Upper lobe of right lung (tissue), 1 donor: ENCODE data around the gene ALDH3B2. TPM values are rescaled to one million over a fixed set of nuclear protein-coding genes. Genes with fewer than 3 reads are reported as not detected.

ENCODE experiments used
- ATAC-seq: fragments of 200-7000 bp; cut with Tn5 transposase; one replicate; pipeline ENCODE4 v1.9.1; 2020; ENCODE audit warnings: mild to moderate bottlenecking, moderate library complexity
- DNase-seq: peaks from one replicate; pipeline ENCODE4 v3.0.0-alpha.2; 2020
- H3K27ac ChIP-seq: fragments of 200-600 bp; one replicate; pipeline ENCODE4 v1.8.0; 2022
- H3K27me3 ChIP-seq: fragments of 200-600 bp; one replicate; pipeline ENCODE4 v1.8.0; 2022; ENCODE audit warnings: mild to moderate bottlenecking
- H3K36me3 ChIP-seq: fragments of 200-600 bp; one replicate; pipeline ENCODE4 v1.8.0; 2022
- H3K4me1 ChIP-seq: fragments of 200-600 bp; one replicate; pipeline ENCODE4 v1.8.0; 2022
- H3K4me3 ChIP-seq: fragments of 200-600 bp; one replicate; pipeline ENCODE4 v1.8.0; 2022; ENCODE audit warnings: mild to moderate bottlenecking
- H3K9me3 ChIP-seq: fragments of 200-600 bp; one replicate; pipeline ENCODE4 v1.8.0; 2022
- intact Hi-C: fragments of 100-400 bp; cut with DNase I; formaldehyde crosslinking; loops from one replicate; pipeline ENCODE4 v1.11.0; 2022
- total RNA-seq: library from RNA; stranded (reverse); fragmentation: NEBNext Ultra II Directional; extraction: Animal tissue kit (Norgen Biotek cat#: 25700); gene quantifications from one replicate; pipeline ENCODE4 v1.2.1, GENCODE V29; 2021
- TF ChIP-seq, protein P1 (sequence below): fragments of 200-600 bp; IDR thresholded peaks from one replicate; pipeline ENCODE4 v1.8.0; 2022; ENCODE audit warnings: antibody characterized with exemption
- donor health status: DM: no; HTN: yes; CAD: no; lungs with severe emphysema.

Gene ALDH3B2
- total RNA-seq, 1 donor from 2014 or later: 1.3 TPM

DNA sequence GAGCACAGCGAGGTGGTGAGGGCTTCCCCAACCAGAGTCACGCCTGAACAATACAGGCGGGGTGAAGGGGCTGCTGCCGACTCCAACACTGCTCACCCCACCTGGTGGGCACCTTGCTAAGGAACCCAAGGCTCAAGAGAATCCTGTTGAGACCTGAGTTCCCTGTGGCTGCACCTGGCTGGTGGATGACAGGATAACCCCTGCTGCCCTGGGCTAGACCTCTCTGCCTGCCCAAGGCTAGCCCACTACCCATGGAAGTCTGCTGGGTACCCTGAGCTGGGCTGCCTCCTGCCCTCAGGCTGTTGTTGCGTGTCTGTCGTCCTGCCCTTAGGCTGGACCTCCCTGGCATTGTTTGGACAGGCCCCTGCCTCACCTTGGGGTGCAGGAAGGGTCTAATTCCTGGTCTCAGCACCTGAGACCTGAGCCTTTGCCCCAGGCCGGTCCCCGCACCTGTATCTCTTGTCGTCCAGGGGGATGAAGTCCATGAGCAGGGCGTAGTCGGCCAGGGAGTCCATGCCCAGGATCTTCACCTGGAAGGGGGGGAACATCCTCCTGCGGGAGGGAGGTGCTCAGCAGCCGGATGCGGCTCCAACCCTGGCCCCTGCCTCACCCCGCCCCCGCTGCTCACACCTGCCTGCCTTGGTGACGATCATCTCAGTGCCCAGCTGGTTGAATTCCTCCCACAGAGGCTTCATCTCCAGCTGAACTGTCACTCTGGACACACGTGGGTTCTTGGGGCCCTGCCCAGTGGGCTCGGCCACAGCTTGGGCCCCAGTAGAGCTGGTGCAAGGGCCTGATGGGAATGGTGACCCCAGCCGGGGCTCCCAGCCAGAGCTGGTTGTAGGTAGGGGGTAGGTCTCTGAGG, 39.8 kb downstream of the ALDH3B2 start:
- H3K27ac ChIP-seq: no peak overlapping the region
- intact Hi-C loops: loop anchor here (5.0 kb wide), 1 partner anchor 48 kb away; no protein-coding TSS in a partner anchor
- peaks cover 3% of the 10 kb centered on the region for H3K27me3 ChIP-seq
- no peaks in the 10 kb centered on the region for H3K36me3 ChIP-seq
- no peaks in the 10 kb centered on the region for H3K9me3 ChIP-seq
- TF ChIP-seq, protein P1, sequence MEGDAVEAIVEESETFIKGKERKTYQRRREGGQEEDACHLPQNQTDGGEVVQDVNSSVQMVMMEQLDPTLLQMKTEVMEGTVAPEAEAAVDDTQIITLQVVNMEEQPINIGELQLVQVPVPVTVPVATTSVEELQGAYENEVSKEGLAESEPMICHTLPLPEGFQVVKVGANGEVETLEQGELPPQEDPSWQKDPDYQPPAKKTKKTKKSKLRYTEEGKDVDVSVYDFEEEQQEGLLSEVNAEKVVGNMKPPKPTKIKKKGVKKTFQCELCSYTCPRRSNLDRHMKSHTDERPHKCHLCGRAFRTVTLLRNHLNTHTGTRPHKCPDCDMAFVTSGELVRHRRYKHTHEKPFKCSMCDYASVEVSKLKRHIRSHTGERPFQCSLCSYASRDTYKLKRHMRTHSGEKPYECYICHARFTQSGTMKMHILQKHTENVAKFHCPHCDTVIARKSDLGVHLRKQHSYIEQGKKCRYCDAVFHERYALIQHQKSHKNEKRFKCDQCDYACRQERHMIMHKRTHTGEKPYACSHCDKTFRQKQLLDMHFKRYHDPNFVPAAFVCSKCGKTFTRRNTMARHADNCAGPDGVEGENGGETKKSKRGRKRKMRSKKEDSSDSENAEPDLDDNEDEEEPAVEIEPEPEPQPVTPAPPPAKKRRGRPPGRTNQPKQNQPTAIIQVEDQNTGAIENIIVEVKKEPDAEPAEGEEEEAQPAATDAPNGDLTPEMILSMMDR: no peak
- H3K4me1 ChIP-seq: peaks cover 6% of the 10 kb centered on the region
- ATAC-seq (no peak), DNase-seq (peak; percentile 57)
- H3K4me3 ChIP-seq: no peak overlapping the region

- no peak overlapping the region for H3K27ac ChIP-seq
- TF ChIP-seq, protein P1: no peak
- no peaks in the 10 kb centered on the region for H3K9me3 ChIP-seq
- no peak overlapping the region for H3K4me3 ChIP-seq
- intact Hi-C loops: loop anchor here (5.0 kb wide), 1 partner anchor 48 kb away; no protein-coding TSS in a partner anchor
- no peaks in the 10 kb centered on the region for H3K27me3 ChIP-seq
- DNase-seq (peak; percentile 64), ATAC-seq (no peak)
- H3K36me3 ChIP-seq: no peaks in the 10 kb centered on the region
- H3K4me1 ChIP-seq: peaks cover 6% of the 10 kb centered on the region
Measured at GRCh38 chr11:67633758-67634365, 40.6 kb downstream of the ALDH3B2 start.

DNA sequence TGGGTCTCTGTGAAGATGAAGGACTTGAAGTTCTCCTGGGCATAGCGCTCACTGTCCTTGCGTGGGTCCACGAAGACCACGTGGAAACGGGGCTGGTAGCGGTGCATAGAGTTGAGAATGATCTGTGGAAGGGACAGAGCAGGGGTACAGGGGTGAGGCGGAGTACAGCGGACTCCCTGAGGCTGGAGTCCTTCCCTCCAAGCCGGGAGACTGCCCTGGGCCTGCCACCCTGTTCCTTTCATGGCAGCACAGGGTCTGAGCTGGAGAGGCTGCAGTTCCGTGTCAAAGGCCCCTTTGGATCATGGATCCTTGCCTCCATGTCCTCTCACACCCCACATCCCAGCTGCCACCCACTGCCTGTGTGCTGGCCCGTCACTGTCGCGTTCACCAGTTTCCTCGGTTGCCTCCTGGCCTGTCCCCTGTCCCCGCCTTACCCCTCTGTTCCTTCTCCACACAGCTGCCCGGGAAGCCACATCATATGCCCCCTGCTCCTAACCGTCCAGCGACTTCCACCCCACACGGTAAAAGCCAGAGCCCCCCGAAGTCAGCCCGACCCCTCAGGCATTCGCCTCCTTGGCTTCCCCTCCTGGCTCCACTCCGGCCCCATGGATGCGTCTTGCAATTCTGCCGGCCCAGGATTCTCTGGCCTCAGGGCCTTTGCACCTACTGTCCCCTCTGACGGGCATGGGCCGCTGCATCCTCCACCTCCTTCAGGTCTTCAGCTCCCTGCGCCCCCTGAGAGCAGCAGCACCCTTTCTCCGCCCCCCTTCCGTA, 41.3 kb downstream of the ALDH3B2 start:
- Histone ChIP-seq H3K4me3 (no peak overlapping the region), H3K36me3 (no peaks in the 10 kb centered on the region), H3K9me3 (no peaks in the 10 kb centered on the region), H3K27ac (no peak overlapping the region), H3K27me3 (no peaks in the 10 kb centered on the region), H3K4me1 (peaks cover 6% of the 10 kb centered on the region)
- DNase-seq: no peak
- intact Hi-C loops: loop anchor here (5.0 kb wide), 1 partner anchor 49 kb away; no protein-coding TSS in a partner anchor
- TF ChIP-seq, protein P1: no peak
- ATAC-seq: no peak

GRCh38 chr11:67632175-67632981, 42.0 kb downstream of the ALDH3B2 start:
- H3K27ac ChIP-seq: no peak overlapping the region
- H3K36me3 ChIP-seq: no peaks in the 10 kb centered on the region
- ATAC-seq: no peak
- peak; percentile 70 for DNase-seq
- TF ChIP-seq, protein P1: no peak
- intact Hi-C loops: loop anchor here (5.0 kb wide), 1 partner anchor 50 kb away; no protein-coding TSS in a partner anchor
- peaks cover 6% of the 10 kb centered on the region for H3K4me1 ChIP-seq
- no peaks in the 10 kb centered on the region for H3K9me3 ChIP-seq
- no peak overlapping the region for H3K4me3 ChIP-seq
- no peaks in the 10 kb centered on the region for H3K27me3 ChIP-seq

GRCh38 chr11:67631853-67632174, 42.6 kb downstream of the ALDH3B2 start:
- Histone ChIP-seq H3K27me3 (no peaks in the 10 kb centered on the region), H3K4me1 (peaks cover 6% of the 10 kb centered on the region), H3K36me3 (no peaks in the 10 kb centered on the region), H3K27ac (no peak overlapping the region), H3K4me3 (no peak overlapping the region), H3K9me3 (no peaks in the 10 kb centered on the region)
- intact Hi-C loops: loop anchor here (5.0 kb wide), 1 partner anchor 50 kb away; no protein-coding TSS in a partner anchor
- DNase-seq: no peak
- TF ChIP-seq, protein P1: no peak
- no peak for ATAC-seq
